Esophagus squamous epithelium (tissue), 4 donors: ENCODE data around the gene C22orf31.

Experiments used
- POLR2A ChIP-seq, 4 donors: fragments of 450-650 bp; IDR thresholded peaks; one replicate each; pipeline ENCODE4 v1.6.1; 2017; ENCODE audit warnings: antibody characterized with exemption in 4 of 4, mild to moderate bottlenecking in 4 of 4, moderate library complexity in 3 of 4
- TF ChIP-seq, protein P1 (sequence below), 6 experiments: fragments of 450-650 bp in 4 of 6; fragments of 200-600 bp in 2 of 6; sonication (generic) in 2 of 6; IDR thresholded peaks; one replicate each; pipeline ENCODE4 v1.5.1; 2016 to 2019; ENCODE audit warnings: antibody characterized with exemption in 6 of 6, mild to moderate bottlenecking in 4 of 6, moderate library complexity in 4 of 6

DNA sequence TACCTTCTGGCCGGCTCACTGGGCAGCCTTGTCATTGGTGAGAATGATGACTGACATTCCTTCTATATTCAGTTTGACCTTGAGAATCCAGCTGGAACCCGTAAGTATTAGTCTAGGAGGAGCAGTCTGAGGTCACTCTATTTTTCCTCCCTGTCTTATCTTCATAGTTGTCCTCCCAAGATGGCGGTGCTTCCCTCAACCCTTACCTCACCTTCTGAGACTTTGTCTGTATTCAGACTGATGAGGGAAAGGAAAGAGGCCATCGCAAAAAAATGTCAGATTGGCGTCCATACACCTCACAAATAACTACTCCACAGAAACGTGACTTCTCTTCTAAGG, 17.2 kb upstream of the C22orf31 start:
- TF ChIP-seq, protein P1, sequence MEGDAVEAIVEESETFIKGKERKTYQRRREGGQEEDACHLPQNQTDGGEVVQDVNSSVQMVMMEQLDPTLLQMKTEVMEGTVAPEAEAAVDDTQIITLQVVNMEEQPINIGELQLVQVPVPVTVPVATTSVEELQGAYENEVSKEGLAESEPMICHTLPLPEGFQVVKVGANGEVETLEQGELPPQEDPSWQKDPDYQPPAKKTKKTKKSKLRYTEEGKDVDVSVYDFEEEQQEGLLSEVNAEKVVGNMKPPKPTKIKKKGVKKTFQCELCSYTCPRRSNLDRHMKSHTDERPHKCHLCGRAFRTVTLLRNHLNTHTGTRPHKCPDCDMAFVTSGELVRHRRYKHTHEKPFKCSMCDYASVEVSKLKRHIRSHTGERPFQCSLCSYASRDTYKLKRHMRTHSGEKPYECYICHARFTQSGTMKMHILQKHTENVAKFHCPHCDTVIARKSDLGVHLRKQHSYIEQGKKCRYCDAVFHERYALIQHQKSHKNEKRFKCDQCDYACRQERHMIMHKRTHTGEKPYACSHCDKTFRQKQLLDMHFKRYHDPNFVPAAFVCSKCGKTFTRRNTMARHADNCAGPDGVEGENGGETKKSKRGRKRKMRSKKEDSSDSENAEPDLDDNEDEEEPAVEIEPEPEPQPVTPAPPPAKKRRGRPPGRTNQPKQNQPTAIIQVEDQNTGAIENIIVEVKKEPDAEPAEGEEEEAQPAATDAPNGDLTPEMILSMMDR (IDR thresholded peaks at IDR 0.05) = no peak
- no peak for TF ChIP-seq POLR2A (IDR thresholded peaks at IDR 0.05)
